Fibroblast of the aortic adventitia (primary cell): ENCODE data around the gene PDZRN4. TPM values are rescaled to one million over a fixed set of nuclear protein-coding genes. Genes with fewer than 3 reads are reported as not detected.

Source experiments
- DNase-seq: peaks from one replicate; pipeline ENCODE4 v3.0.0-alpha.2; 2010; ENCODE audit warnings: low read depth
- H3K4me3 ChIP-seq: 2 replicates; pipeline ENCODE4 v1.5.1; 2011; ENCODE audit warnings: low read depth, mild to moderate bottlenecking, control low read depth, low read length, moderate library complexity
- CTCF ChIP-seq: IDR thresholded peaks from 2 replicates; pipeline ENCODE4 v1.5.1; 2011; ENCODE audit warnings: mild to moderate bottlenecking, low read length, control low read depth, inconsistent platforms; ENCODE audit not compliant: insufficient read depth
- total RNA-seq: library from RNA; depleted of rRNA; stranded (reverse); fragments of >200 nt; gene quantifications from 2 replicates; pipeline ENCODE4 v1.2.3, GENCODE V29; 2012; ENCODE audit warnings: low replicate concordance

Gene PDZRN4
- total RNA-seq, 1 donor, result not detected

GRCh38 chr12:41438854-41439541 lies 250.9 kb downstream of the PDZRN4 start:
- TF ChIP-seq CTCF, result no peak
- DNase-seq, result no peak
- H3K4me3 ChIP-seq, result no peak overlapping the region

GRCh38 chr12:41439801-41440200 lies 251.7 kb downstream of the PDZRN4 start:
- DNase-seq, result no peak
- TF ChIP-seq CTCF, result no peak
- H3K4me3 ChIP-seq, result no peak overlapping the region

- no peak for DNase-seq
- TF ChIP-seq CTCF, result no peak
- H3K4me3 ChIP-seq, result no peak overlapping the region
These were observed 253.1 kb downstream of the PDZRN4 start for GRCh38 chr12:41441180-41441579.

GRCh38 chr12:41442896-41443295 lies 254.8 kb downstream of the PDZRN4 start:
- no peak overlapping the region for H3K4me3 ChIP-seq
- DNase-seq, result no peak
- TF ChIP-seq CTCF, result no peak

- H3K4me3 ChIP-seq, result no peak overlapping the region
- TF ChIP-seq CTCF, result no peak
- no peak for DNase-seq
These were observed 255.6 kb downstream of the PDZRN4 start for GRCh38 chr12:41443690-41444089.

- no peak for TF ChIP-seq CTCF
- H3K4me3 ChIP-seq, result no peak overlapping the region
- DNase-seq, result no peak
These were observed 264.8 kb downstream of the PDZRN4 start for GRCh38 chr12:41452838-41453407.
